Daoy (cell line): ENCODE measurements around the gene SPAG9. TPM values are rescaled to one million over a fixed set of nuclear protein-coding genes. Genes with fewer than 3 reads are reported as not detected.

ENCODE experiments used
- DNase-seq: peaks from one replicate; pipeline ENCODE4 v3.0.0-alpha.2; 2015; ENCODE audit warnings: low read depth
- total RNA-seq: library from RNA; depleted of rRNA; stranded (reverse); fragments of >200 nt; shearing (Covaris generic); gene quantifications from 2 replicates; pipeline ENCODE4 v1.2.3, GENCODE V29; 2014; rRNA removed

Gene SPAG9
- total RNA-seq, 1 experiment from 2014 or later, result 54.2 TPM

GRCh38 chr17:50919321-50920040, 201.2 kb downstream of the SPAG9 start:
- DNase-seq, result peak; percentile 83

- no peak for DNase-seq
These were observed 201.8 kb downstream of the SPAG9 start for GRCh38 chr17:50918933-50919296.

DNA sequence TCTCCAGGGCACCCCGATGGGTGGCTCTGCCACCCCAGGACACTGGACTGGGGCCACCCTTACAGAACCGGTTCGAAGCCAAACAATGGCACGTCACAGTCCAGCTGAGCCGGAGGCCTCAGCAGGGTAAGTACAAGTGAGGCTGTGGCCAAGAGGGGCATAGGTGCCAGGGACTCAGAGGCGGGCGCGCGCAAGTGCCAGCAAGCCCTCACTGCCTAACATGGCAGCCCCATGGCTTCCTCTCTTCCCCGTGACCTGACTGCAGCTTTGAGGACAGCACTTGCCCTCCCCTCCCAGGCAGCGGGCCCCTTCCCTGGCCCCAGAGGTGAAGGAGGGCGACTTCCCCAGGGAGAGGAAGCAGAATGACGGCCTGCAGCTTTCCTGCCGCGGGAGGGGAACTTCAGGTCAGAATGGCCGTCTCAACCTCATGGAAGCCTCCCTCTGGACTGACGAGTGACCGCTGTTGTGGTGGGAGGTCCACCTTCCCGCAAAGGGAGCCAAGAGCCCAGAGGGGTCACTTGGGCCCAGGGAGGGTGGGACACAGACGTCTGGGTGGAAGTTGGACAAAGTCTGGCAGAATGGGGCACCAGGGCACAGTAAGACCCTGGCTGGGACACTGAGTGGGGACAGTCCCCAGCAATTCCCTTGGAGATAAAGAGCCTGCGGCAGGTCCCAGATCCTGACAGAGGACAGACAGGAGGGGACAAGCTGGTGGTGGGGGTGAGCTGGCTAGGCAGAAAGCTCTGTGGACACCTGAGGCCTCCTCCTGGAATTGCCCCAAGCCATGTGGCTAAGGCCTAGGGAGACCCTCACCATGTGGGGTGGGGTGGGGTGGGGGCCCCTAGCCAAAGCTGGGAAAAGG, 202.4 kb downstream of the SPAG9 start:
- no peak for DNase-seq

- DNase-seq, result no peak
These were observed 203.3 kb downstream of the SPAG9 start for GRCh38 chr17:50917418-50917743.

DNA sequence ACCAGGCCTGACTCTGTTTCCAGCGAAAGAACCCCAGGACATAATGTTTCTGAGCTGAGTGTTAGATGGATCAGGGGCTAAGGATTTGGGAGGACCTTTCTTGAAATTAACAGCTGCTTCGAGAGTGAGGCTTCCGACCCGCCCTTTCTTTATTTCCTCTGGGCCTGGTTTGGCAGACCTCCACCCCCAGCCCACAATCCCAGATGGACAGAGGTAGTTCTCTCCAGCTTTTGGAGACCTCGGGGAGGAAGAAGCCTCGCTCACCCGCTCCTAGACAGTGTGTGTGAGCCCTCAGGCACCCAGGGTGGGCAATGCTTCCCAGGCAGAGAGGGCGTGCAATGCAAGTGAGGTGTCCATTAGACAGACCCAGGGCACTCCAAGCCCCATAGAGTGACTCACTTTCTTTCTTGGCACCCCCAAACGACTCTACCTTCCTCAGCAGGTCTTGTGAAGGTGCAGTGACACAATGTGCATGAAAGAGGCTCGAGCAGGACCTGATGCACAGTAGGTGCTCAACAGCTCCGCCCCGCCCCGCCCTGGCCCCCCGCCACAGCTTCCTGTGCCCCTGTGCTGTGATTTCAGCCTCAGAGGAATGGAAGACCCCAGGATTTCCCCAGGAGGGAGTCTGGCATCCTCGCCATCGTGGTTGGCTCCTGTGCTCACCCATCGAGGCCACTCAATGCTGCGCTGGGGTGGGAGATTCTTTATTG, 203.8 kb downstream of the SPAG9 start:
- no peak for DNase-seq

- no peak for DNase-seq
These were observed 204.5 kb downstream of the SPAG9 start for GRCh38 chr17:50916026-50916707.

GRCh38 chr17:50914505-50915063, 206.1 kb downstream of the SPAG9 start:
- DNase-seq, result no peak

- no peak for DNase-seq
These were observed 207.5 kb downstream of the SPAG9 start for GRCh38 chr17:50913120-50913519.

Other genes with a start within 250 kb of the SPAG9 start
- 318 and 324 TPM in 2 replicates for gene NME1, start 32.7 kb upstream of the SPAG9 start, total RNA-seq
- 488 and 529 TPM in 2 replicates for gene NME2, start 45.5 kb upstream of the SPAG9 start, total RNA-seq
- 2.6 and 3.8 TPM in 2 replicates for gene MBTD1, start 139.2 kb upstream of the SPAG9 start, total RNA-seq
- gene UTP18, start 139.7 kb upstream of the SPAG9 start, total RNA-seq, result 112 and 141 TPM in 2 replicates